DND-41 (cell line): ENCODE data around the gene PARP1.

ENCODE experiments used
- ATAC-seq: fragments of 200-7000 bp; cut with Tn5 transposase; 3 replicates; pipeline ENCODE4 v1.9.1; 2021; ENCODE audit warnings: low read depth; ENCODE audit not compliant: insufficient read depth
- DNase-seq: peaks from one replicate; pipeline ENCODE4 v3.0.0-alpha.2; 2020
- H2AFZ ChIP-seq: 2 replicates; pipeline ENCODE4 v1.6.0; 2012; ENCODE audit warnings: low read depth, low read length
- H3K27ac ChIP-seq: 2 replicates; pipeline ENCODE4 v1.5.1; 2012; ENCODE audit warnings: low read length, inconsistent platforms
- H3K27me3 ChIP-seq: fragments of 200-600 bp; sonication (generic); 2 replicates; pipeline ENCODE4 v1.6.0; 2012; ENCODE audit warnings: low read length, mild to moderate bottlenecking, inconsistent platforms; ENCODE audit not compliant: insufficient read depth, poor library complexity
- H3K36me3 ChIP-seq: 2 replicates; pipeline ENCODE4 v1.5.1; 2012; ENCODE audit warnings: low read length, inconsistent platforms; ENCODE audit not compliant: insufficient read depth
- H3K4me1 ChIP-seq: 2 replicates; pipeline ENCODE4 v1.5.1; 2012; ENCODE audit warnings: mild to moderate bottlenecking, low read length; ENCODE audit not compliant: insufficient read depth
- H3K4me2 ChIP-seq: 2 replicates; pipeline ENCODE4 v1.6.0; 2012; ENCODE audit warnings: mild to moderate bottlenecking, moderate library complexity, low read length, inconsistent platforms; ENCODE audit not compliant: insufficient read depth
- H3K4me3 ChIP-seq, 2 experiments: fragments of 200-600 bp in 1 of 2; shearing (Covaris generic) in 1 of 2; 2 replicates each; pipeline ENCODE4 v1.5.1; 2012 to 2016; ENCODE audit warnings: inconsistent platforms in 2 of 2, low read length in 2 of 2, mild to moderate bottlenecking in 2 of 2, low read depth in 1 of 2, moderate library complexity in 1 of 2
- H3K79me2 ChIP-seq: 2 replicates; pipeline ENCODE4 v1.6.0; 2012; ENCODE audit warnings: low read length, inconsistent platforms; ENCODE audit not compliant: insufficient read depth
- H3K9ac ChIP-seq: 2 replicates; pipeline ENCODE4 v1.6.0; 2012; ENCODE audit warnings: low read depth, mild to moderate bottlenecking, inconsistent platforms, low read length, moderate library complexity
- H3K9me3 ChIP-seq: 2 replicates; pipeline ENCODE4 v1.5.1; 2012; ENCODE audit warnings: low read length, moderate library complexity, mild to moderate bottlenecking, inconsistent platforms; ENCODE audit not compliant: insufficient read depth, severe bottlenecking
- H4K20me1 ChIP-seq: 2 replicates; pipeline ENCODE4 v1.6.0; 2012; ENCODE audit warnings: low read length; ENCODE audit not compliant: insufficient read depth
- CTCF ChIP-seq: IDR thresholded peaks from 2 replicates; pipeline ENCODE4 v1.5.1; 2012; ENCODE audit warnings: borderline replicate concordance, low read length, moderate library complexity, mild to moderate bottlenecking; ENCODE audit not compliant: poor library complexity, severe bottlenecking; ENCODE audit errors: extremely low read depth
- EZH2 ChIP-seq: IDR thresholded peaks from 3 replicates; pipeline ENCODE4 v1.6.1; 2012; ENCODE audit warnings: borderline replicate concordance, low read depth, mild to moderate bottlenecking, moderate library complexity, low read length, inconsistent platforms; ENCODE audit not compliant: severe bottlenecking

Gene PARP1

GRCh38 chr1:226454349-226454748, 46.5 kb upstream of the PARP1 start:
- H3K4me1 ChIP-seq: no peaks in the 10 kb centered on the region
- H3K36me3 ChIP-seq: no peaks in the 10 kb centered on the region
- peaks cover 11% of the 10 kb centered on the region for H3K27me3 ChIP-seq
- H3K79me2 ChIP-seq: no peaks in the 10 kb centered on the region
- H3K27ac ChIP-seq: no peak overlapping the region
- no peaks in the 10 kb centered on the region for H3K9me3 ChIP-seq
- ATAC-seq (no peak), DNase-seq (no peak)
- no peak overlapping the region for H3K4me3 ChIP-seq
- no peak overlapping the region for H3K9ac ChIP-seq
- no peak for TF ChIP-seq CTCF
- no peak for TF ChIP-seq EZH2
- no peaks in the 10 kb centered on the region for H4K20me1 ChIP-seq
- H3K4me2 ChIP-seq: no peak overlapping the region
- no peak overlapping the region for H2AFZ ChIP-seq

GRCh38 chr1:226453015-226453704, 45.3 kb upstream of the PARP1 start:
- ATAC-seq: no peak
- Histone ChIP-seq H3K4me1 (no peaks in the 10 kb centered on the region), H3K27ac (no peak overlapping the region), H3K9me3 (no peaks in the 10 kb centered on the region), H3K79me2 (no peaks in the 10 kb centered on the region), H2AFZ (no peak overlapping the region), H3K27me3 (peaks cover 11% of the 10 kb centered on the region), H3K4me3 (no peak overlapping the region), H3K36me3 (no peaks in the 10 kb centered on the region), H3K4me2 (no peak overlapping the region), H3K9ac (no peak overlapping the region), H4K20me1 (no peaks in the 10 kb centered on the region)
- TF ChIP-seq CTCF (no peak), EZH2 (no peak)
- DNase-seq: no peak

- H2AFZ ChIP-seq: no peak overlapping the region
- H4K20me1 ChIP-seq: no peaks in the 10 kb centered on the region
- H3K4me3 ChIP-seq: no peak overlapping the region
- ATAC-seq: no peak
- peaks cover 8% of the 10 kb centered on the region for H3K4me1 ChIP-seq
- H3K9ac ChIP-seq: no peak overlapping the region
- DNase-seq: no peak
- no peak overlapping the region for H3K4me2 ChIP-seq
- no peaks in the 10 kb centered on the region for H3K9me3 ChIP-seq
- H3K27me3 ChIP-seq: peaks cover 11% of the 10 kb centered on the region
- TF ChIP-seq CTCF: no peak
- no peak for TF ChIP-seq EZH2
- no peaks in the 10 kb centered on the region for H3K79me2 ChIP-seq
- no peaks in the 10 kb centered on the region for H3K36me3 ChIP-seq
- no peak overlapping the region for H3K27ac ChIP-seq
Measured at GRCh38 chr1:226450688-226451087, 42.8 kb upstream of the PARP1 start.

- no peak overlapping the region for H3K4me2 ChIP-seq
- H3K27me3 ChIP-seq: peaks cover 7% of the 10 kb centered on the region
- DNase-seq: no peak
- no peak overlapping the region for H3K27ac ChIP-seq
- no peaks in the 10 kb centered on the region for H3K9me3 ChIP-seq
- no peak overlapping the region for H3K4me3 ChIP-seq
- H3K79me2 ChIP-seq: no peaks in the 10 kb centered on the region
- H3K4me1 ChIP-seq: peaks cover 17% of the 10 kb centered on the region
- H3K36me3 ChIP-seq: no peaks in the 10 kb centered on the region
- H4K20me1 ChIP-seq: no peaks in the 10 kb centered on the region
- no peak for ATAC-seq
- no peak for TF ChIP-seq EZH2
- no peak for TF ChIP-seq CTCF
- no peak overlapping the region for H2AFZ ChIP-seq
- H3K9ac ChIP-seq: no peak overlapping the region
Measured at GRCh38 chr1:226449823-226450222, 41.9 kb upstream of the PARP1 start.
